Neural progenitor cell (in vitro differentiated cells): ENCODE data around the gene TPSAB1.

Experiments
- CTCF ChIP-seq: fragments of 200-600 bp; sonication (generic); IDR thresholded peaks from 2 replicates; pipeline ENCODE4 v1.5.1; 2017; ENCODE audit warnings: antibody characterized with exemption, mild to moderate bottlenecking
- EZH2 ChIP-seq: fragments of 200-600 bp; sonication (generic); IDR thresholded peaks from 2 replicates; pipeline ENCODE4 v1.6.1; 2017; ENCODE audit warnings: antibody characterized with exemption, mild to moderate bottlenecking, moderate library complexity

- TF ChIP-seq EZH2 (no peak), CTCF (no peak)
These were observed 36.7 kb downstream of the TPSAB1 start for GRCh38 chr16:1277151-1277598.
